Measurements from ENCODE around the gene KRTAP10-7. TPM values are rescaled to one million over a fixed set of nuclear protein-coding genes. Genes with fewer than 3 reads are reported as not detected.
"Not testable (repeated sequence)": the region's sequence is repeated elsewhere in the genome, so short reads cannot be mapped to it uniquely, and the experiment has no call there.

The KRTAP10-7 gene
- total RNA-seq, 4 donors from 2014 or later = not detected

DNA sequence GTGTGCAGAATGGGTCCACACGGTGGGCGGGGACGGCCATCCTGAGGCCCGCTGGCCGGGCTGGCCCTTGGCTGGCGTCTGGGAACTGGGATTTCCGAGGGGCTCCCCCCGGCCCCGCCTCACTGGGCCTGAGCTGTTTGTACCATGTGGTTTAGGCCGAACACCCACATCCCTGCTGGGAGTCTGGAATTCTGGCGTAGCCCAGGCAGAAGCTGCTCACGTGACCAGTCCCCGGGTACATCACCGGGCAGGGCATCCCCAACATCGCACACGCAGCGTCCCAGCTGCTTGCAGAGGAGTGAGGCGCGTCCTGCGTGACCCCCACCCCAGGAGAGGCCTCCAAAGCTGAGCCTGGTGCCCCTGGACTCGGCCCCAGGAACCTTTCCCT lies 2.1 kb downstream of the KRTAP10-7 start:
- WGBS, 2 donors = 46 to 51% methylated on average over 3 to 16 of the region's 21 CpGs

DNA sequence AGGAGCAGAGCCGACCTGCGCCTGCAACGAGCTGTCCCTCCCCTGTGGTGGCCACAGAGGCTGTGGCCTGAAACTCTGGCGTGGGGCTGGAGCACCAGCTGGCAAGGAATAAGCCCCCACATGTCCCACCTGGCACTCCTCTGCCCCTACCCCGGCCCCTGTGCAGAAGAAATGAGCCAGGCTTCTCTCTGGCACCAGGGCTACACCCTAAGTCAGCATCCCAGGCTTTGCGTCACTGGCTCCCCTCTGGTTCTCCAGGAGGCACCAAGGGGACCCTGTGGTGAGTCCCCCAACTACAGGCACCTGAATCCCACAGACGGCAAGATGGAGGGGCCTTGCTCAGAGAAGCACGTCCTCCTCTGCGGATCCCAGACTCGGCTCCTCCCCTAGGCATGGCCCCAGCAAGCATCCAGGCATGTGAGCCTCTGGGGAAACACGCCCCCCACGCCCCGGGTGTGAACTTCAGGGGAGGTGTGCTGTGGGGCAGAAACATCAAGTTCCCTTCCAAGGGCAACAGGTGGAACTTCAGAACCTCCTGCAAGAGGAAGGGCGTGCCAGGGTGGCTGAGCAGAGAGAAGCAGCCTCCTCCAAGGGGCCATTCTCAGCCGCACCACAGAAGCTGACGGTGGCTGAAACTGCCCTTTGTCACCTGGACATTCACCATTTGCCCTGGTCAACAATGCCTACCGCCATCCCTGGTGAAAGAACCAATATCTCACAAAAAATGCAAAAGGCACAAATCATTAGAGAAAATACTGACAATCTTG lies 2.9 kb downstream of the KRTAP10-7 start:
- DNase-seq (ENCODE audit: low spot score in 2 of 2) = no peak

More for the DNA sequence above, 2.1 kb downstream of the KRTAP10-7 start:
- TF ChIP-seq EP300 (IDR thresholded peaks at IDR 0.05) = no peak
- no peak for TF ChIP-seq POLR2A (IDR thresholded peaks at IDR 0.05)
- TF ChIP-seq, protein P1, sequence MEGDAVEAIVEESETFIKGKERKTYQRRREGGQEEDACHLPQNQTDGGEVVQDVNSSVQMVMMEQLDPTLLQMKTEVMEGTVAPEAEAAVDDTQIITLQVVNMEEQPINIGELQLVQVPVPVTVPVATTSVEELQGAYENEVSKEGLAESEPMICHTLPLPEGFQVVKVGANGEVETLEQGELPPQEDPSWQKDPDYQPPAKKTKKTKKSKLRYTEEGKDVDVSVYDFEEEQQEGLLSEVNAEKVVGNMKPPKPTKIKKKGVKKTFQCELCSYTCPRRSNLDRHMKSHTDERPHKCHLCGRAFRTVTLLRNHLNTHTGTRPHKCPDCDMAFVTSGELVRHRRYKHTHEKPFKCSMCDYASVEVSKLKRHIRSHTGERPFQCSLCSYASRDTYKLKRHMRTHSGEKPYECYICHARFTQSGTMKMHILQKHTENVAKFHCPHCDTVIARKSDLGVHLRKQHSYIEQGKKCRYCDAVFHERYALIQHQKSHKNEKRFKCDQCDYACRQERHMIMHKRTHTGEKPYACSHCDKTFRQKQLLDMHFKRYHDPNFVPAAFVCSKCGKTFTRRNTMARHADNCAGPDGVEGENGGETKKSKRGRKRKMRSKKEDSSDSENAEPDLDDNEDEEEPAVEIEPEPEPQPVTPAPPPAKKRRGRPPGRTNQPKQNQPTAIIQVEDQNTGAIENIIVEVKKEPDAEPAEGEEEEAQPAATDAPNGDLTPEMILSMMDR (IDR thresholded peaks at IDR 0.05) = no peak
- H3K4me3 ChIP-seq = no peak overlapping the region
- no peaks in the 10 kb centered on the region for H3K4me1 ChIP-seq
- peaks cover 0 to 24% (median 0%) of the 10 kb centered on the region in 4 donors for H3K9me3 ChIP-seq
- no peak overlapping the region for H3K27ac ChIP-seq
- no peaks in the 10 kb centered on the region for H3K27me3 ChIP-seq
- H3K36me3 ChIP-seq = no peaks in the 10 kb centered on the region
- no peak for DNase-seq (ENCODE audit: low spot score in 2 of 2)

DNA sequence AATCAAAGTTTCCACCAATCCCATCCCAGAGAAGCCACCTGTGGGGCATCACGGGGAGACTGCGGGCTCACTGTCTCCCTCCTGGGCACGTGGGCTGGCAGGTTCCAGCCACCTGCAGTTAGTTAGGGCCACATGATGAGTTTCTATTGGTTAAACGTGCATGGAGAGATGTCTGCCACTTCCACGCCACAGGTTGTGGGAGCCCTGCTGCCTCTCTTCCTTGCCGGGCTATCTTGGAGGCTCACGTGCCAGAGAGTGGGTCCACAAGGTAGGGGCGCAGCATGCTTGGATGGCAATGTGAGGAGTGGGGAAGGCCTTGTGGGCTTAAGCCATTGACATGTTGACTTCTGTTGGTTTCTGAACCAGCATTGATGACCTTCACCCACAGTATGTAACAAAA lies 3.5 kb downstream of the KRTAP10-7 start:
- no peak overlapping the region for H3K4me3 ChIP-seq
- no peaks in the 10 kb centered on the region for H3K4me1 ChIP-seq
- 81 to 88% methylated on average over 8 of the region's 8 CpGs for WGBS, 2 donors
- H3K36me3 ChIP-seq = no peaks in the 10 kb centered on the region
- peaks cover 0 to 22% (median 0%) of the 10 kb centered on the region in 4 donors for H3K9me3 ChIP-seq
- H3K27ac ChIP-seq = no peak overlapping the region
- DNase-seq (ENCODE audit: low spot score in 2 of 2) = no peak
- TF ChIP-seq, protein P1 (IDR thresholded peaks at IDR 0.05) = no peak
- no peak for TF ChIP-seq EP300 (IDR thresholded peaks at IDR 0.05)
- TF ChIP-seq POLR2A (IDR thresholded peaks at IDR 0.05) = no peak
- no peaks in the 10 kb centered on the region for H3K27me3 ChIP-seq

More for the DNA sequence above, 2.9 kb downstream of the KRTAP10-7 start:
- Histone ChIP-seq H3K4me1 (no peaks in the 10 kb centered on the region), H3K36me3 (no peaks in the 10 kb centered on the region), H3K9me3 (peaks cover 0 to 24% (median 0%) of the 10 kb centered on the region in 4 donors), H3K4me3 (no peak overlapping the region), H3K27ac (no peak overlapping the region), H3K27me3 (no peaks in the 10 kb centered on the region)
- 51 to 58% methylated on average over 12 to 14 of the region's 17 CpGs for WGBS, 2 donors
- TF ChIP-seq, protein P1 (IDR thresholded peaks at IDR 0.05) = no peak
- TF ChIP-seq EP300 (IDR thresholded peaks at IDR 0.05) (no peak), POLR2A (IDR thresholded peaks at IDR 0.05) (no peak)

DNA sequence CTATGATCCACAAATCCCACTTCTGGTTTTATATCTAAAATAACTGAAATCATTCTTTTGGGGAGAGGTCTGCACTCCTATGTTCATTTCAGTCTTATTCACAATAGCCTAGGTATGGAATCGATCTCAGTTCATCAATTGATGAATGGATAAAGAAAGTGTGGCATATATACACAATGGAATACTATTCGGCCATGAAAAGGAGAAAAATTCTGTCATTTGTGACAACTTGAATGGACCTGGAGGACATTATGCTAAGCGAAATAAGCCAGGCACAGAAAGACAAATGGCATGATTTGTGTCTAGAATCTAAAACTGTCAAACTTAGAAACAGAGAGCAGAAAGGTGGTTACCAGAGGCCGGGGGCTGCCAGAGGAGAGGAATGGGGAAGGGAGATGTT lies 6.1 kb downstream of the KRTAP10-7 start:
- H3K27me3 ChIP-seq = no peaks in the 10 kb centered on the region
- DNase-seq (ENCODE audit: low spot score in 2 of 2) = no peak
- H3K4me1 ChIP-seq = no peaks in the 10 kb centered on the region
- H3K36me3 ChIP-seq = no peaks in the 10 kb centered on the region
- H3K27ac ChIP-seq = no peak overlapping the region
- TF ChIP-seq, protein P1 (IDR thresholded peaks at IDR 0.05) = no peak
- no peak for TF ChIP-seq EP300 (IDR thresholded peaks at IDR 0.05)
- no peak for TF ChIP-seq POLR2A (IDR thresholded peaks at IDR 0.05)
- no peak overlapping the region for H3K4me3 ChIP-seq
- WGBS, 2 donors = 73 to 86% methylated on average over 4 of the region's 4 CpGs
- peaks cover 0 to 44% (median 0%) of the 10 kb centered on the region in 4 donors for H3K9me3 ChIP-seq

DNA sequence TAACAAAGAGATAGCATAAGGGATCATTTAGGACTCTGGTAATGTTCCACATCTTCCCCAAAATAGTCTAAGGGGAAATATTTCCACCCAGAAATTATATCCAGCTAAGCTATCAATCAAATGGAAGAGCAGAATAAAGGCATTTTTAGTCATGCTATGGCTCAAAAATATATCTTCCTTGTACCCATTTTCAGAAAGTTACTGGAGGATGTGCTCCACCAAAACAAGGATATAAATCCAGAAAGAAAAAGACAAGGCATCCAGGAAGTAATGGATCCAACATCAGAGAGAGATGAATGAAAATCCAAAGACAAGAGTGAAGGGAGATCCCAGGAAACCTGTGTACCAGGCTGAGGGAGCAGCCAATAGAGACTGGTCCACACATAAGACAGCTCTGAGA lies 8.8 kb downstream of the KRTAP10-7 start:
- no peak for DNase-seq (ENCODE audit: low spot score in 2 of 2)
- H3K4me1 ChIP-seq = no peaks in the 10 kb centered on the region
- H3K9me3 ChIP-seq = peaks cover 0 to 51% (median 0%) of the 10 kb centered on the region in 4 donors
- H3K4me3 ChIP-seq = no peak overlapping the region
- no peaks in the 10 kb centered on the region for H3K27me3 ChIP-seq
- H3K36me3 ChIP-seq = no peaks in the 10 kb centered on the region
- H3K27ac ChIP-seq = no peak overlapping the region
- TF ChIP-seq EP300 (IDR thresholded peaks at IDR 0.05) = no peak
- TF ChIP-seq POLR2A (IDR thresholded peaks at IDR 0.05) = no peak
- TF ChIP-seq, protein P1 (IDR thresholded peaks at IDR 0.05) = no peak

DNA sequence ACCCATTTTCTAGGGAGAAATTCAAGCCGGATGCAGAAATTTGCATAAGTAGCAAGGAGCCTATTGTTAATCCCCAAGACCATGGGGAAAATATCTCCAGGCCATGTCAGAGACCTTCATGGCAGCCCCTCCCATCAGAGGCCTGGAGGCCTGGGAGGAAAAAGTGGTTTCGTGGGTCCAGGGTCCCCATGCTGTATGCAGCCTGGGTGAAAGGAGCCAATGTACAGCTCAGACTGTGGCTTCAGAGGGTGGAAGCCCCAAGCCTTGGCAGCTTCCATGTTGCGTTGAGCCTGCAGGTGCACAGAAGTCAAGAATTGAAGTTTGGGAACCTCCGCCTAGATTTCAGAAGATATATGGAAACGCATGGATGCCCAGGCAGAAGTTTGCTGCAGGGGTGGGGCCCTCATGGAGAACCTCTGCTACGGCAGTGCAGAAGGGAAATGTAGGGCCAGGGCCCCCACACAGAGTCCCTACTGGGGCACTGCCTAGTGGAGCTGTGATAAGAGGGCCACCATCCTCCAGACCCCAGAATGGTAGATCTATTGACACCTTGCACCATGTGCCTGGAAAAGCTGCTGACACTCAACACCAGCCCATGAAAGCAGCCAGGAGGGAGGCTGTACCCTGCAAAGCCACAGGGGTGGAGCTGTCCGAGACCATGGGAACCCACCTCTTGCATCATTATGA lies 9.9 kb downstream of the KRTAP10-7 start:
- DNase-seq (ENCODE audit: low spot score in 2 of 2); H3K27me3 ChIP-seq; H3K4me3 ChIP-seq; H3K27ac ChIP-seq; H3K36me3 ChIP-seq; H3K4me1 ChIP-seq: not testable (repeated sequence)
- WGBS, 2 donors = 92 to 93% methylated on average over 7 of the region's 7 CpGs
- H3K9me3 ChIP-seq = peaks cover 0 to 47% (median 0%) of the 10 kb centered on the region in 4 donors

All from tibial nerve (tissue), 4 donors.